ENCODE data around the gene GBA2.
A peak's percentile ranks its signal among the peaks of the same experiment; 100 is the strongest.

GBA2 gene

GRCh38 chr9:35748858-35749514, at the start of gene GBA2, which contains the start of gene RGP1:
Gene GBA2 (minus strand): TSS chr9:35749228. CDS start chr9:35748704, 524 bp downstream.
Gene RGP1 (plus strand): TSS chr9:35749287. CDS start chr9:35749756, 469 bp downstream.
- DNase-seq (ENCODE audit: low read depth in 4 of 4, low spot score in 1 of 4): peak; percentile 40 to 70 (median 48)

GRCh38 chr9:35797311-35798109, 48.5 kb upstream of the GBA2 start:
- no peak for DNase-seq (ENCODE audit: low read depth in 4 of 4, low spot score in 1 of 4)

GRCh38 chr9:35795695-35796094, 46.7 kb upstream of the GBA2 start:
- no peak for DNase-seq (ENCODE audit: low read depth in 4 of 4, low spot score in 1 of 4)

GRCh38 chr9:35793461-35793860, 44.4 kb upstream of the GBA2 start:
- DNase-seq (ENCODE audit: low read depth in 4 of 4, low spot score in 1 of 4): no peak

GRCh38 chr9:35792826-35793225, 43.8 kb upstream of the GBA2 start:
- no peak for DNase-seq (ENCODE audit: low read depth in 4 of 4, low spot score in 1 of 4)

- DNase-seq (ENCODE audit: low read depth in 4 of 4, low spot score in 1 of 4): no peak
Observed at GRCh38 chr9:35792024-35792813, 43.2 kb upstream of the GBA2 start.

- DNase-seq (ENCODE audit: low read depth in 4 of 4, low spot score in 1 of 4): no peak
Observed at GRCh38 chr9:35791297-35791921, 42.4 kb upstream of the GBA2 start, which contains the start of gene NPR2. Gene NPR2 (plus strand): TSS chr9:35791591. CDS start chr9:35792409, 818 bp downstream.

- DNase-seq (ENCODE audit: low read depth in 4 of 4, low spot score in 1 of 4): peak in 3 of 4 experiments; percentile 13 to 22 (median 21)
Observed at GRCh38 chr9:35790385-35791296, 41.6 kb upstream of the GBA2 start.

- no peak for DNase-seq (ENCODE audit: low read depth in 4 of 4, low spot score in 1 of 4)
Observed at GRCh38 chr9:35790025-35790384, 41.0 kb upstream of the GBA2 start.

- DNase-seq (ENCODE audit: low read depth in 4 of 4, low spot score in 1 of 4): no peak
Observed at GRCh38 chr9:35789541-35789940, 40.5 kb upstream of the GBA2 start.

GRCh38 chr9:35783418-35783817, 34.4 kb upstream of the GBA2 start:
- no peak for DNase-seq (ENCODE audit: low read depth in 4 of 4, low spot score in 1 of 4)

- DNase-seq (ENCODE audit: low read depth in 4 of 4, low spot score in 1 of 4): no peak
Observed at GRCh38 chr9:35781066-35781465, 32.0 kb upstream of the GBA2 start.

- no peak for DNase-seq (ENCODE audit: low read depth in 4 of 4, low spot score in 1 of 4)
Observed at GRCh38 chr9:35778496-35778895, 29.5 kb upstream of the GBA2 start.

- DNase-seq (ENCODE audit: low read depth in 4 of 4, low spot score in 1 of 4): no peak
Observed at GRCh38 chr9:35776018-35776417, 27.0 kb upstream of the GBA2 start.

GRCh38 chr9:35774907-35775635, 26.0 kb upstream of the GBA2 start:
- DNase-seq (ENCODE audit: low read depth in 4 of 4, low spot score in 1 of 4): no peak

GRCh38 chr9:35771943-35772342, 22.9 kb upstream of the GBA2 start:
- DNase-seq (ENCODE audit: low read depth in 4 of 4, low spot score in 1 of 4): no peak

- no peak for DNase-seq (ENCODE audit: low read depth in 4 of 4, low spot score in 1 of 4)
Observed at GRCh38 chr9:35771534-35771933, 22.5 kb upstream of the GBA2 start.

- no peak for DNase-seq (ENCODE audit: low read depth in 4 of 4, low spot score in 1 of 4)
Observed at GRCh38 chr9:35771075-35771433, 22.0 kb upstream of the GBA2 start.

GRCh38 chr9:35769763-35770162, 20.7 kb upstream of the GBA2 start:
- no peak for DNase-seq (ENCODE audit: low read depth in 4 of 4, low spot score in 1 of 4)

- DNase-seq (ENCODE audit: low read depth in 4 of 4, low spot score in 1 of 4): no peak
Observed at GRCh38 chr9:35767458-35767857, 18.4 kb upstream of the GBA2 start.

Measured in stimulated activated CD4-positive, alpha-beta T cell treated with anti-CD3 and anti-CD28 coated beads, Interleukin-1b, Interleukin-23, amount 100 ng/mL, for 24 hours (primary cell).